CD4-positive, CD25-positive, alpha-beta regulatory T cell (primary cell): ENCODE results near the gene SLC5A1. TPM values are rescaled to one million over a fixed set of nuclear protein-coding genes. Genes with fewer than 3 reads are reported as not detected.

Source experiments
- ATAC-seq, 2 donors: fragments of 150-1000 bp; cut with Tn5 transposase; one replicate each; pipeline ENCODE4 v1.10.0; 2021; ENCODE audit warnings: low read depth in 2 of 2, moderate number of reproducible peaks in 2 of 2, moderate library complexity in 1 of 2
- DNase-seq, 3 donors: peaks; one replicate each; pipeline versions ENCODE4 v3.0.0 to v3.0.0-alpha.2; 2012 to 2022; ENCODE audit warnings: mixed read lengths in 1 of 3
- H3K27ac ChIP-seq: one replicate; pipeline ENCODE4 v1.7.0; 2013; ENCODE audit warnings: mild to moderate bottlenecking, low read length; ENCODE audit not compliant: insufficient read depth, poor library complexity, severe bottlenecking
- H3K27me3 ChIP-seq: one replicate; pipeline ENCODE4 v1.7.0; 2013; ENCODE audit warnings: low read length; ENCODE audit not compliant: control insufficient read depth, insufficient read depth
- H3K36me3 ChIP-seq: one replicate; pipeline ENCODE4 v1.7.0; 2013; ENCODE audit warnings: mild to moderate bottlenecking, low read length, moderate library complexity; ENCODE audit not compliant: control insufficient read depth, insufficient read depth
- H3K4me1 ChIP-seq: 2 replicates; pipeline ENCODE4 v1.7.0; 2013; ENCODE audit warnings: mild to moderate bottlenecking, low read length; ENCODE audit not compliant: insufficient read depth, control insufficient read depth, poor library complexity, severe bottlenecking
- H3K4me3 ChIP-seq: one replicate; pipeline ENCODE4 v1.7.0; 2013; ENCODE audit warnings: low read depth, mild to moderate bottlenecking, low read length, moderate library complexity
- H3K9me3 ChIP-seq, 2 experiments: 1 replicate in 1 of 2; 2 replicates in 1 of 2; pipeline ENCODE4 v1.7.0; 2013; ENCODE audit warnings: low read length in 2 of 2, mild to moderate bottlenecking in 1 of 2, moderate library complexity in 1 of 2; ENCODE audit not compliant: control insufficient read depth in 2 of 2
- H3K27ac Mint-ChIP-seq, 3 donors: one replicate each; pipeline ENCODE4 v1.8.0; 2020 to 2022; ENCODE audit warnings: mild to moderate bottlenecking in 3 of 3, mixed read lengths in 3 of 3, moderate library complexity in 2 of 3
- H3K27me3 Mint-ChIP-seq: one replicate; pipeline ENCODE4 v1.8.0; 2022; ENCODE audit warnings: mild to moderate bottlenecking, mixed read lengths
- H3K36me3 Mint-ChIP-seq: one replicate; pipeline ENCODE4 v1.8.0; 2020; ENCODE audit warnings: mixed read lengths
- H3K4me1 Mint-ChIP-seq, 4 donors: one replicate each; pipeline ENCODE4 v1.8.0; 2020 to 2022; ENCODE audit warnings: mixed read lengths in 4 of 4, mild to moderate bottlenecking in 1 of 4
- H3K4me3 Mint-ChIP-seq, 4 donors: one replicate each; pipeline ENCODE4 v1.8.0; 2020 to 2022; ENCODE audit warnings: mild to moderate bottlenecking in 4 of 4, mixed read lengths in 4 of 4, moderate library complexity in 3 of 4
- H3K9me3 Mint-ChIP-seq, 7 donors: one replicate each; pipeline ENCODE4 v1.8.0; 2020 to 2022; ENCODE audit warnings: mixed read lengths in 7 of 7, mild to moderate bottlenecking in 3 of 7, moderate library complexity in 2 of 7
- polyA plus RNA-seq, 4 donors: library from polyadenylated mRNA; unstranded; fragments of 300-500 nt; fragmentation: Illumina TruSeq; gene quantifications; one replicate each; pipeline ENCODE4 v1.2.3, GENCODE V29; 2021
- total RNA-seq: library from RNA; stranded (reverse); gene quantifications from one replicate; pipeline ENCODE4 v1.2.3, GENCODE V29; 2022

The SLC5A1 gene
- total and polyA plus RNA-seq, 5 donors from 2014 or later: not detected

- no peak for DNase-seq
- Mint-ChIP-seq H3K27ac (no peak overlapping the region), H3K4me3 (no peak overlapping the region), H3K9me3 (peaks cover 0 to 15% (median 10%) of the 10 kb centered on the region in 7 donors), H3K4me1 (no peaks in the 10 kb centered on the region), H3K27me3 (peaks cover 28% of the 10 kb centered on the region), H3K36me3 (peaks cover 6% of the 10 kb centered on the region)
- no peaks in the 10 kb centered on the region for H3K4me1 ChIP-seq
- no peak for ATAC-seq
- H3K27ac ChIP-seq: no peak overlapping the region
- H3K36me3 ChIP-seq: no peaks in the 10 kb centered on the region
- H3K4me3 ChIP-seq: no peak overlapping the region
- peaks cover 5% of the 10 kb centered on the region for H3K27me3 ChIP-seq
- peaks cover 9 to 10% of the 10 kb centered on the region in 2 experiments for H3K9me3 ChIP-seq
These were observed 25.0 kb upstream of the SLC5A1 start for GRCh38 chr22:32018056-32018455.

DNA sequence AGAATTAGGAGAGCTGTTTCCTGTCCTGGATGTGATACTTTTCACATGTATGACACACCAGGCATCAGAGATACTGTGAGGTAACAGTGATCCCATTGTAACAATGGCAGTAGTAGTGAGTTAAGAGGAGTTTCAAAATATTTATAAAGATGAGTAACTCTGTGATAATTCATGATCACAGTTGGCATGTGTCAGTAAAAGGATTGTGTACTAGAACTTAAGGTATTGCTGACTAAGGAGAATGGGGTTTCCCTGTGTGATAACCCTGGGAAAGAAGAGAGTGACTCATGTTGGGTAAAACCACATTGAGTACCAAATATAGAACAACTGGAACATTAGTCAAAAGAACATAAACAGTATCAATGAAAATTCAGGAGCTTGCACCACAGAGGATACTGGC is 22.9 kb upstream of the SLC5A1 start:
- Mint-ChIP-seq H3K4me3 (no peak overlapping the region), H3K27me3 (peaks cover 33% of the 10 kb centered on the region), H3K4me1 (no peaks in the 10 kb centered on the region), H3K9me3 (peaks cover 0 to 9% (median 4%) of the 10 kb centered on the region in 7 donors), H3K27ac (no peak overlapping the region), H3K36me3 (no peaks in the 10 kb centered on the region)
- H3K27me3 ChIP-seq: peaks cover 5% of the 10 kb centered on the region
- H3K9me3 ChIP-seq: no peaks in the 10 kb centered on the region
- no peak overlapping the region for H3K27ac ChIP-seq
- ATAC-seq (no peak), DNase-seq (no peak)
- no peaks in the 10 kb centered on the region for H3K36me3 ChIP-seq
- H3K4me1 ChIP-seq: no peaks in the 10 kb centered on the region
- no peak overlapping the region for H3K4me3 ChIP-seq

- no peaks in the 10 kb centered on the region for H3K4me1 ChIP-seq
- H3K27ac Mint-ChIP-seq: no peak overlapping the region
- no peak overlapping the region for H3K4me3 ChIP-seq
- no peak overlapping the region for H3K4me3 Mint-ChIP-seq
- peaks cover 0 to 9% (median 0%) of the 10 kb centered on the region in 7 donors for H3K9me3 Mint-ChIP-seq
- peaks cover 5% of the 10 kb centered on the region for H3K27me3 ChIP-seq
- no peaks in the 10 kb centered on the region for H3K36me3 Mint-ChIP-seq
- ATAC-seq (no peak), DNase-seq (no peak)
- peaks cover 40% of the 10 kb centered on the region for H3K27me3 Mint-ChIP-seq
- no peaks in the 10 kb centered on the region for H3K9me3 ChIP-seq
- no peaks in the 10 kb centered on the region for H3K36me3 ChIP-seq
- no peak overlapping the region for H3K27ac ChIP-seq
- no peaks in the 10 kb centered on the region for H3K4me1 Mint-ChIP-seq
These were observed 21.3 kb upstream of the SLC5A1 start for GRCh38 chr22:32021716-32022115.

DNA sequence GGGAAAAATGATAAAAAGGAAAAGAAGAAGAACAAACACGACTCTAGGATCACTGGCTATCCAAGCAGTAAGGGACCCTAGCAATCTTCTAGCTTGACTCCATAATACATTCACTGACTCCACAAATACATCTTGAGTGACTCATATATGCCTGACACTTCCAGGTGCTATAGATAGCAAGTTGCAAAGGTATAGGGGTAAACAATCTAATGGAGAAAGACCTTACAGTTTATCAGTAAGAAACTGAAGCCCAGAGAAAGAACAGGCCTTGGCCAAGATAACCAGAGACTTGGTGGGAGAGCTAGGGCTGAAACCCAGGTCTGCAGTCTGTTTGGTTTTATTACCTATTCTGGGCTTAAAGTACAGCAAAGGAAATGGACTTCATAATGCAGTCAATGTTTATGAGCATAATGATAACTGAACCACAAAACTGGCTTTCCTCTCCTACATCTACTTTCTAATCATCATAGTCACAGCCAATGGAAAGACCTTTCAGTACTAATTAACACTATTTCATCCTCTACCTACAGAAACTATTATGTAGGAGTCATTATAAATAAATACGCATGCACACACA is 19.7 kb upstream of the SLC5A1 start:
- Mint-ChIP-seq H3K9me3 (peaks cover 0 to 4% (median 0%) of the 10 kb centered on the region in 7 donors), H3K27me3 (peaks cover 42% of the 10 kb centered on the region), H3K36me3 (no peaks in the 10 kb centered on the region), H3K4me1 (no peaks in the 10 kb centered on the region), H3K27ac (no peak overlapping the region), H3K4me3 (no peak overlapping the region)
- H3K36me3 ChIP-seq: no peaks in the 10 kb centered on the region
- H3K27me3 ChIP-seq: peaks cover 3% of the 10 kb centered on the region
- H3K4me3 ChIP-seq: no peak overlapping the region
- no peaks in the 10 kb centered on the region for H3K9me3 ChIP-seq
- DNase-seq (no peak), ATAC-seq (no peak)
- H3K27ac ChIP-seq: no peak overlapping the region
- H3K4me1 ChIP-seq: no peaks in the 10 kb centered on the region

DNA sequence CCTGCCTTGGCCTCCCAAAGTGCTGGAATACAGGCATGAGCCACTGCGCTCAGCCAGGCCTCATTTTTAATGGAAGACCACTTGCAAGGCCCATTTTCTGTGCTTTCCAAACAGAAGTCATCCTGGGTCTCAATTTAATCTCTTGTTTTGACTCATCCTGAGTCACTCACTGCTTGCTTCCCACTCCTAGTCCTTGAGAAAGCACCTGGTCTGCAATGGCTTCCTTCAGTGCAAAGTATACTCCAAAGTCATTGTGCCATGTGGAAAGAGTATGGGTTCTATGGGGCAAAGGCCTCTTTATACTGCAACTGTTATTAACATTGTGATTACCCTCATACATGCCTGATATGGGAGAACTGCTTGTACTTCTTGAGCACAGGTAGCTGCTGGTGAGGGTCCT is 18.3 kb upstream of the SLC5A1 start:
- H3K27me3 ChIP-seq: no peaks in the 10 kb centered on the region
- Mint-ChIP-seq H3K27me3 (peaks cover 40% of the 10 kb centered on the region), H3K4me3 (no peak overlapping the region), H3K27ac (no peak overlapping the region), H3K9me3 (peaks cover 0 to 4% (median 0%) of the 10 kb centered on the region in 7 donors), H3K36me3 (no peaks in the 10 kb centered on the region), H3K4me1 (no peaks in the 10 kb centered on the region)
- no peak overlapping the region for H3K4me3 ChIP-seq
- no peak overlapping the region for H3K27ac ChIP-seq
- H3K4me1 ChIP-seq: no peaks in the 10 kb centered on the region
- ATAC-seq (no peak), DNase-seq (no peak)
- H3K36me3 ChIP-seq: no peaks in the 10 kb centered on the region
- H3K9me3 ChIP-seq: no peaks in the 10 kb centered on the region

- Mint-ChIP-seq H3K27ac (no peak overlapping the region), H3K4me1 (no peaks in the 10 kb centered on the region), H3K36me3 (no peaks in the 10 kb centered on the region), H3K9me3 (no peaks in the 10 kb centered on the region), H3K27me3 (peaks cover 14% of the 10 kb centered on the region), H3K4me3 (no peak overlapping the region)
- no peaks in the 10 kb centered on the region for H3K4me1 ChIP-seq
- ATAC-seq: no peak
- H3K4me3 ChIP-seq: no peak overlapping the region
- DNase-seq: no peak
- H3K9me3 ChIP-seq: no peaks in the 10 kb centered on the region
- H3K27me3 ChIP-seq: no peaks in the 10 kb centered on the region
- no peaks in the 10 kb centered on the region for H3K36me3 ChIP-seq
- no peak overlapping the region for H3K27ac ChIP-seq
These were observed 12.4 kb upstream of the SLC5A1 start for GRCh38 chr22:32030518-32031247.

DNA sequence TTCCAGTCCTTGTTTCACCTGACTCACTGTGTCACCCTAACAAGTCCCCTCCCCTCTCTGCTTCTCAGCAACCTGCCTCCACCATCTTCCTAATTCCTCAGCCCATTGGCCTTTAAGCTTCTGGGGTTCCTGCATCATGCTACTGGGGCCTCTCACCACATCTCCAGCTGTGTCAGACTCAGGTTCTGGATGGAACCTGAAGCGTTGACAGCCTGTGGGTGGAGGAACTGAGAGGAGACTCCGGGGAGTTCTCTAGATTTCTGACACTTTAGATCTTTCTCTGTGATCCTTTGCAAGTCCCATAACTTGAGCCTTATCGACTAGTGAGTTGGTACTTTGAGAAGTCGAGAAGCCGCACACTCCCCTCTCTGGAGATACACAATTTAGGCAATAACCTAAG is 11.6 kb upstream of the SLC5A1 start:
- no peaks in the 10 kb centered on the region for H3K4me1 ChIP-seq
- peaks cover 10% of the 10 kb centered on the region for H3K27me3 Mint-ChIP-seq
- H3K4me3 ChIP-seq: no peak overlapping the region
- ATAC-seq: no peak
- no peaks in the 10 kb centered on the region for H3K9me3 ChIP-seq
- DNase-seq: no peak
- H3K9me3 Mint-ChIP-seq: no peaks in the 10 kb centered on the region
- H3K36me3 ChIP-seq: no peaks in the 10 kb centered on the region
- no peaks in the 10 kb centered on the region for H3K4me1 Mint-ChIP-seq
- H3K27me3 ChIP-seq: no peaks in the 10 kb centered on the region
- H3K36me3 Mint-ChIP-seq: no peaks in the 10 kb centered on the region
- no peak overlapping the region for H3K27ac ChIP-seq
- H3K4me3 Mint-ChIP-seq: no peak overlapping the region
- H3K27ac Mint-ChIP-seq: no peak overlapping the region

GRCh38 chr22:32034275-32034674 is 8.8 kb upstream of the SLC5A1 start:
- Mint-ChIP-seq H3K9me3 (peaks cover 0 to 2% (median 0%) of the 10 kb centered on the region in 7 donors), H3K27me3 (peaks cover 5% of the 10 kb centered on the region), H3K4me1 (no peaks in the 10 kb centered on the region), H3K36me3 (no peaks in the 10 kb centered on the region), H3K27ac (no peak overlapping the region), H3K4me3 (no peak overlapping the region)
- Histone ChIP-seq H3K4me3 (no peak overlapping the region), H3K9me3 (no peaks in the 10 kb centered on the region), H3K27ac (no peak overlapping the region), H3K4me1 (no peaks in the 10 kb centered on the region), H3K27me3 (peaks cover 5% of the 10 kb centered on the region), H3K36me3 (no peaks in the 10 kb centered on the region)
- DNase-seq: no peak
- no peak for ATAC-seq
